ENCODE results near the gene TENT5A.

GRCh38 chr6:81764531-81764930 is 12.1 kb upstream of the TENT5A start:
- TF ChIP-seq TSHZ2 (CRISPR knock-in tag; IDR thresholded peaks at IDR 0.05) (no peak), ZFP3 (CRISPR knock-in tag; IDR thresholded peaks at IDR 0.05) (no peak), PATZ1 (CRISPR knock-in tag; IDR thresholded peaks at IDR 0.05; ENCODE audit: borderline replicate concordance) (no peak), RARB (CRISPR knock-in tag; IDR thresholded peaks at IDR 0.05) (no peak)
